ENCODE results near the gene ZNF367. TPM values are rescaled to one million over a fixed set of nuclear protein-coding genes. Genes with fewer than 3 reads are reported as not detected.

Gene ZNF367
- total and polyA plus RNA-seq, 2 donors (not counting 1 experiment from before 2014, with no cell fraction given) = 0.66 to 2.2 TPM

DNA sequence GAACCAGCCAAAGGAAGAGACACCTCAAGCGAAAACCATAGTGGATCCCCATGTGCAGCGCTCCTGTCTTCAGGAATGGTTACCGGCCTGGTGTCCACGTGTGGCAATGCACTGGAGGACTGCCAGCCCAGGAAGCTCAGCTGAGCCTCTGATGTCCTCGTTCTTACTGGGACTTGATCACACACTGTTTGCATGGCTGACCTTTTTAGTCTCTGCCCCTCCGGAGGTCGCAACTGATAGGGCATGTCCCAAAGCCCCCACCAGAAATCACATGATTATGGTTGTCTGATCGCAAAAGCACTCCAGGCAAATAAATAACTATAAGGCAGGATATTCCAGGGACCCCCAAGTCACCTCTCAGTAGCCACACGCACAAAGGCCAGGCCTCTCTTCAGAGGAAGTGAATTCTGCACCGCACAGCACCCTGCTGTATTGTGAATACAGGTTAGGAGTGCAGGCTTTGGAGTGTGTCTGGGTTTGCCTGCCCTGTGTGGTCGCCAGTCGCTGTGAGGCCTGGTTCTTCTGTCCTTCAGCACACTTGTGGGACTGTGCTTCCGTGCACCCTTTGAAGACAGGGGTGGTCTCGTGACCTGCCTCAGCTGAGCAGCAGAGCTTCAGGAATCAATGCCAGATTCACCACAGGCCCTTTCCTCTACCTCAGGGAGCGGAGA is 18.4 kb upstream of the ZNF367 start:
- Histone ChIP-seq H2AFZ (ENCODE audit: low read length) (no peak overlapping the region), H3K36me3 (ENCODE audit: control insufficient read depth, insufficient read depth, low read length) (no peaks in the 10 kb centered on the region), H3K9me3 (ENCODE audit: control insufficient read depth, insufficient read depth, low read depth, low read length) (no peaks in the 10 kb centered on the region), H3K27ac (ENCODE audit: insufficient read depth, low read length) (no peak overlapping the region), H3K79me2 (ENCODE audit: control insufficient read depth, insufficient read depth, low read length) (no peaks in the 10 kb centered on the region), H4K20me1 (ENCODE audit: control insufficient read depth, extremely low read depth, insufficient read depth, low read length) (no peaks in the 10 kb centered on the region), H3K4me1 (ENCODE audit: control insufficient read depth, extremely low read depth, insufficient read depth, low read length) (no peaks in the 10 kb centered on the region), H3K4me2 (ENCODE audit: extremely low read depth, insufficient read depth, low read length) (no peak overlapping the region), H3K9ac (ENCODE audit: insufficient read depth, low read length) (no peak overlapping the region), H3K27me3 (ENCODE audit: control insufficient read depth, insufficient read depth, low read length) (no peaks in the 10 kb centered on the region), H3K4me3 (replicated peaks in 1 of 4; ENCODE audit: control extremely low read depth in 1 of 4, insufficient read depth in 1 of 4, low read depth in 3 of 4, low read length in 4 of 4) (no peak overlapping the region)
- TF ChIP-seq, protein P1, sequence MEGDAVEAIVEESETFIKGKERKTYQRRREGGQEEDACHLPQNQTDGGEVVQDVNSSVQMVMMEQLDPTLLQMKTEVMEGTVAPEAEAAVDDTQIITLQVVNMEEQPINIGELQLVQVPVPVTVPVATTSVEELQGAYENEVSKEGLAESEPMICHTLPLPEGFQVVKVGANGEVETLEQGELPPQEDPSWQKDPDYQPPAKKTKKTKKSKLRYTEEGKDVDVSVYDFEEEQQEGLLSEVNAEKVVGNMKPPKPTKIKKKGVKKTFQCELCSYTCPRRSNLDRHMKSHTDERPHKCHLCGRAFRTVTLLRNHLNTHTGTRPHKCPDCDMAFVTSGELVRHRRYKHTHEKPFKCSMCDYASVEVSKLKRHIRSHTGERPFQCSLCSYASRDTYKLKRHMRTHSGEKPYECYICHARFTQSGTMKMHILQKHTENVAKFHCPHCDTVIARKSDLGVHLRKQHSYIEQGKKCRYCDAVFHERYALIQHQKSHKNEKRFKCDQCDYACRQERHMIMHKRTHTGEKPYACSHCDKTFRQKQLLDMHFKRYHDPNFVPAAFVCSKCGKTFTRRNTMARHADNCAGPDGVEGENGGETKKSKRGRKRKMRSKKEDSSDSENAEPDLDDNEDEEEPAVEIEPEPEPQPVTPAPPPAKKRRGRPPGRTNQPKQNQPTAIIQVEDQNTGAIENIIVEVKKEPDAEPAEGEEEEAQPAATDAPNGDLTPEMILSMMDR (conservative IDR thresholded peaks at IDR 0.05 in 1 of 2, IDR thresholded peaks at IDR 0.05 in 1 of 2; ENCODE audit: low read depth in 1 of 2, low read length in 2 of 2) = no peak
- no peak for DNase-seq (ENCODE audit: low read depth in 2 of 2)

DNA sequence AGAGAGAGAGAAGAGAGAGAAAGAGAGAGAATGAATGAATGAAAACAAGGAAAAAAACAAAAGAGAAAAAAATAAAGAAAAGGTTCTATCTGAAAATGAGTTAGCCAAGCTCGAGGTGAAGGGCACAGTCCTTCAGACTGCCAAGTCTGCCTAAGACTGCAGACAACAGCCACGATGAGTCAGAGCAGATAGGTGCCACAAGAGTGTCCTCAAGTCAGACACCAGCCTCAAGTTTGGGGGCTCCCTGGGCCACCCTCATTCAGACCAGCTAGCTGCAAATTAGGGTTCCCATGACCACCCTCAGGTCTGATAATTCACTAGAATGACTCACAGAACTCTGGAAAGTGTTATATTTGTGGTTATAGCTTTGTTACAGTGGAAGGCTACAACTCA is 17.9 kb upstream of the ZNF367 start:
- Histone ChIP-seq H3K4me3 (replicated peaks in 1 of 4; ENCODE audit: control extremely low read depth in 1 of 4, insufficient read depth in 1 of 4, low read depth in 3 of 4, low read length in 4 of 4) (no peak overlapping the region), H3K27ac (ENCODE audit: insufficient read depth, low read length) (no peak overlapping the region), H3K9me3 (ENCODE audit: control insufficient read depth, insufficient read depth, low read depth, low read length) (no peaks in the 10 kb centered on the region), H3K4me2 (ENCODE audit: extremely low read depth, insufficient read depth, low read length) (no peak overlapping the region), H3K79me2 (ENCODE audit: control insufficient read depth, insufficient read depth, low read length) (no peaks in the 10 kb centered on the region), H4K20me1 (ENCODE audit: control insufficient read depth, extremely low read depth, insufficient read depth, low read length) (no peaks in the 10 kb centered on the region), H3K36me3 (ENCODE audit: control insufficient read depth, insufficient read depth, low read length) (no peaks in the 10 kb centered on the region), H2AFZ (ENCODE audit: low read length) (no peak overlapping the region), H3K4me1 (ENCODE audit: control insufficient read depth, extremely low read depth, insufficient read depth, low read length) (no peaks in the 10 kb centered on the region), H3K9ac (ENCODE audit: insufficient read depth, low read length) (no peak overlapping the region), H3K27me3 (ENCODE audit: control insufficient read depth, insufficient read depth, low read length) (no peaks in the 10 kb centered on the region)
- DNase-seq (ENCODE audit: low read depth in 2 of 2) = peak in 1 of 2 donors; percentile 26
- TF ChIP-seq EZH2 (IDR thresholded peaks at IDR 0.05; ENCODE audit: low read length, missing control alignments) = no peak
- TF ChIP-seq, protein P1 (conservative IDR thresholded peaks at IDR 0.05 in 1 of 2, IDR thresholded peaks at IDR 0.05 in 1 of 2; ENCODE audit: low read depth in 1 of 2, low read length in 2 of 2) = no peak

DNA sequence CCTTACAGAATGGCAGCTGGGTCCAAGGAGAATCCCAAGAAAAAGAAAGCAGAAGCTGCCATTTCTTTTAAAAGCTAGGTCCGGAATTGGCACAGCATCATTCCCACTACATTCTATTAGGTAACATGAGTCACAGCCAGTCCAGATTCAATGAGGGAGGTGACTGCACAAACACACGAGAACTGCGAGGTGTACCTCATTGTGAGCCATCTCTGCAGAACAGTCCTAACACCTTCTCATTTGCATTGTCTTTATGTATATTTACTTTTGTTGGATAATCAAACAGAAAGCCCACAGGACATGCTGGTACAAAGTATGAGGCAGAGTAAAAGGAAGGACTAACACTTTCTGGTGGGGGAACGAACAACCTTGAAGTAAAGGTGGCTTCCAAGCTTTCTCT is 17.2 kb upstream of the ZNF367 start:
- no peak for DNase-seq (ENCODE audit: low read depth in 2 of 2)
- Histone ChIP-seq H4K20me1 (ENCODE audit: control insufficient read depth, extremely low read depth, insufficient read depth, low read length) (no peaks in the 10 kb centered on the region), H3K4me1 (ENCODE audit: control insufficient read depth, extremely low read depth, insufficient read depth, low read length) (no peaks in the 10 kb centered on the region), H3K36me3 (ENCODE audit: control insufficient read depth, insufficient read depth, low read length) (no peaks in the 10 kb centered on the region), H3K9ac (ENCODE audit: insufficient read depth, low read length) (no peak overlapping the region), H3K4me3 (replicated peaks in 1 of 4; ENCODE audit: control extremely low read depth in 1 of 4, insufficient read depth in 1 of 4, low read depth in 3 of 4, low read length in 4 of 4) (no peak overlapping the region), H3K27me3 (ENCODE audit: control insufficient read depth, insufficient read depth, low read length) (no peaks in the 10 kb centered on the region), H3K4me2 (ENCODE audit: extremely low read depth, insufficient read depth, low read length) (no peak overlapping the region), H3K9me3 (ENCODE audit: control insufficient read depth, insufficient read depth, low read depth, low read length) (no peaks in the 10 kb centered on the region), H2AFZ (ENCODE audit: low read length) (no peak overlapping the region), H3K79me2 (ENCODE audit: control insufficient read depth, insufficient read depth, low read length) (no peaks in the 10 kb centered on the region), H3K27ac (ENCODE audit: insufficient read depth, low read length) (no peak overlapping the region)
- no peak for TF ChIP-seq EZH2 (IDR thresholded peaks at IDR 0.05; ENCODE audit: low read length, missing control alignments)
- TF ChIP-seq, protein P1 (conservative IDR thresholded peaks at IDR 0.05 in 1 of 2, IDR thresholded peaks at IDR 0.05 in 1 of 2; ENCODE audit: low read depth in 1 of 2, low read length in 2 of 2) = no peak
